HCEC 1CT (cell line): ENCODE results near the gene KLF16.

Experiments
- DNase-seq: peaks from one replicate; pipeline ENCODE4 v3.0.0-alpha.2; 2017

The KLF16 gene

GRCh38 chr19:1839658-1840540 lies 23.5 kb downstream of the KLF16 start:
- DNase-seq, result no peak

GRCh38 chr19:1837625-1838105 lies 25.7 kb downstream of the KLF16 start:
- DNase-seq, result no peak

DNA sequence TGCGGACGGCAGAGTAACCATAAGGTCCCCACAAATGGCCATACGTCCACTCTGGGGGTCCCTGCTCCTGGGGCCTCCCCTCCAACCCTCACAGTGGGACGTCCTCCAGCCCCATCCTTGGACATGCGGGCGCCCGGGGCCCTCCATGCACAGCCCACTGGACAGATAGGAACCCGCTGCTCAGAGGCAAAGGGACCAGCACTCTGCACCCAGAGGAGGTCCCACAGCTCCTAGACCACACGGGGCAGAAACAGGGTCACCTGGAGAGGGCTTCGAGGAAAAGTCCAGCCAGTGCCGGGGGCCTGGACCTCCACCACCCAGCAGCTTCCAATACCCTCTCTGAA lies 26.2 kb downstream of the KLF16 start:
- no peak for DNase-seq

DNA sequence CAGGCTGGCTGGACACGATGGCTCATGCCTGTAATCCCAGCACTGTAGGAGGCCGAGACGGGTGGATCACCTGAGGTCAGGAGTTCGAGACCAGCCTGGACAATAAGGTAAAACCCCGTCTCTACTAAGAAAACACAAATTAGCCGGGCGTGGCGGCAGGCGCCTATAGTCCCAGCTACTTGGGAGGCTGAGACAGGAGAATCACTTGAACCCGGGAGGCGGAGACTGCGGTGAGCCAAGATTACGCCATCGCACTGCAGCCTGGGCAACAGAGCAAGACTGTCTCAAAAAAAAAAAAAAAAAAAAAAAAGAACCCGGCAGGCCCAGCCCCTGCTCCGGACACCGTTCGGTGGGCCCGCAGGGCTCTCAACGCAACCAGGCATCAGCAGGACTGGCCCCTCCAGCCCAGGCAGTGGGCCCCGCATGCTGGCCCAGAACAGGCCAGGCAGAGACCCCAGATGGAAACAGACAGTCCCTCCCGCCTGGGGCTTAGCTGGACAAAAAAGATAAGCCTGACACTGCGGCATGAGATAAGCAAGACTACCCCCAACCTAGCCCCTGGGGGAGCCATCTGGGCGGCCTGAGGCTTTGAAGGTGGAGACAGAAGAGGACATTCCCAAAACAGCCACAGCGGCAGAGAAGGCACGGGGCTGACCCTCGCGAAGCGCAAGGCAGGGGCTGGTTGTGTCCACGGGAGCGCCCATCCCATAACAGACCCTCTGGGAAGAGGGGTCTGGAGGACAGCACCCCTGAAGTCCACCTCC lies 26.7 kb downstream of the KLF16 start:
- no peak for DNase-seq

DNA sequence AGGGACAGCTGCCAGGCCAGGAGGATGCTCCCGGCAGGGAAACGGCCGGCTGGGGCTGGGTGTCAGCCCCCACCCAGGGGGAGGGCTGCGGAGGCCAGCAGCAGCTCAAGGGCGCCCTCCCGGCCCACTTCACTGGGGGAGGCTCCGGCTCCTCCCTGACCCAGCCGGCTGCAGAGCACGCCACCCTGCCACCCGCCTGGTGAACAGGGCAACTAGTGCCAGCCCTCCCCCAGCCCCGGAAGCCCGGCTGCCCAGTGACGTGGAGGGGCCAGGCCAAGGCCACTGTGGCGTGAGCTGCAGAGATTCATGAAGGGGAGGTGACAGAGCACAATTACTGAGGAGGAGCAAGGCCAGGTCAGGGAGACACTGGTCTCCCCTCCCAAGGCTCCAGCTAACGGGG lies 29.8 kb downstream of the KLF16 start:
- no peak for DNase-seq

DNA sequence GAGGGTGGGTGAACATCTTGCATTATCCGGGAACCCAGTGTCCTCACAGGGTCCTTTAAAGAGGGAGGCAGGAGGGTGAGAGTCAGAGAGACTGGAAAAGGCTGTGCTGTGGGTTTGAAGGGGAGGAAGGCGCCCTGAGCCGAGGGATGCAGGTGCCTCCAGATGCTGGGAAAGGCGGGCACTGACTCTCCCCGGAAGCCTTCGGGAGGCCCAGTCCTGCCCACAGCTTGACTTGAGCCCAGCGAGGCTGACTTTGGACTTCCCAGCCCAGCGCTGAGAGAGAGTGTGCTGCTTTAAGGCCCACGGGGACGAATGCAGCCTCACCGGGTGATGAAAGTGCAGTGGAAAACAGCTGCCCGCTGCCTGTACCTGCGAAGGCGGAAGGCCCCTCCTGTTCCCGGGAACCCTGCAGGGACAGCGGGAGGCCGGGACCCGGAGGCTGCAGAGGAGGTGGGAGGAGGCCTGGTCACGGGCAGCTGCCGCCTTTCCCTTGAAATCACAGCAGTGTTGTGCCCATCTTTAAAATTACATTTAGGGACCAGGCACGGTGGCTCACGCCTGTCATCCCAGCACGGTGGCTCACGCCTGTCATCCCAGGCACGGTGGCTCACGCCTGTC lies 31.2 kb downstream of the KLF16 start:
- DNase-seq, result no peak

GRCh38 chr19:1830978-1831377 lies 32.4 kb downstream of the KLF16 start:
- DNase-seq, result no peak

- DNase-seq, result no peak
These were observed 32.8 kb downstream of the KLF16 start for GRCh38 chr19:1830568-1830967.

GRCh38 chr19:1829958-1830357 lies 33.4 kb downstream of the KLF16 start:
- DNase-seq, result no peak

GRCh38 chr19:1828279-1829238 lies 34.8 kb downstream of the KLF16 start:
- DNase-seq, result no peak

GRCh38 chr19:1827566-1828278 lies 35.7 kb downstream of the KLF16 start:
- DNase-seq, result no peak

DNA sequence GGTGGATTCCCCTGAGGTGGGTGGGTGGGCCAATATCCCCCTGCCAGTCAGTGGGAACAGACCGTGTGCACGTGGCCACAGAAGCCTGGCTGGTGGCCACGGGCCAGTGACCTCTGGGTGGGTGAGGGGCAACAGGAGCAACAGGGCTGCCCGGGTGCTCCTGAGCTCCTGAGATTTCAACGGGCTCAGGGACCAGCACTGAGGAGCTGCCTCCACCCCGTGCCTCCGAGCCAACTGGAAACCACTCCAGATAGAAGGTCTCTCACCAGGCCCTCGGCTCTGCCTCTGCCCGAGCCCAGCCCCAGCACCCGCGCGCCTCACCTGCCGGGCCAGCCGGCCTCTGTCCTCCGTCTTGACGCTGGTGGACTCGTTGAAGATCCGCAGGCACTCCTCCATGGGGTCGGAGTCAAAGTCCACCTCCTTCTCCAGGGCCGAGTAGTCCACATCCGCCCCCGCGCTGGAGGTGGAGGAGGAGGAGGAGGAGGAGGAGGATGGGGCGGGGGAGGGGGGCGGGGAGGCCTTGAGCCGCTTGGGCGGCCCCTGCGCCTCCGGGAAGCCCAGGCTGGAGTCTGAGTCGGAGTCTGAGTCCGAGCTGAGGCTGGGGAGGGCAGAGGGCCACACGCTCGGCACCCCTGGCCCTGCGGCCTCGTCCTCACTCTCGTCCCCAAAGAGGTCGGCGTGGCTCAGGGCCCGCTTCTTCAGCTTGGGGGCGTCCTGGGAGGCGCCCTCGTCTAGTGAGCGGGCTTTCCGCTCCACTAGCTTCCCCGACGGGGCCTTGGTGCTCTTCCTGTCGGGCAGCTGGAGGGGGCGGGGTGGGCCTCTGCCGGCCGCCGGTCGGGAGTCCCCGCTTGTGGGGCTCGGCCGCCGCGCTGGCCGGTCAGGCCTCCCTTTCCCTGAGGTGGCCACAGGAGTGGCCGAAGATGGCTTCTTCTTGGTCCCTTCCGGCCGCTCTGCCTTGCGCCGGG lies 36.5 kb downstream of the KLF16 start:
- no peak for DNase-seq

GRCh38 chr19:1825909-1826556 lies 37.3 kb downstream of the KLF16 start:
- DNase-seq, result peak; percentile 47

GRCh38 chr19:1824252-1824622 lies 39.1 kb downstream of the KLF16 start:
- DNase-seq, result no peak

- DNase-seq, result no peak
These were observed 39.7 kb downstream of the KLF16 start for GRCh38 chr19:1823539-1824251.

DNA sequence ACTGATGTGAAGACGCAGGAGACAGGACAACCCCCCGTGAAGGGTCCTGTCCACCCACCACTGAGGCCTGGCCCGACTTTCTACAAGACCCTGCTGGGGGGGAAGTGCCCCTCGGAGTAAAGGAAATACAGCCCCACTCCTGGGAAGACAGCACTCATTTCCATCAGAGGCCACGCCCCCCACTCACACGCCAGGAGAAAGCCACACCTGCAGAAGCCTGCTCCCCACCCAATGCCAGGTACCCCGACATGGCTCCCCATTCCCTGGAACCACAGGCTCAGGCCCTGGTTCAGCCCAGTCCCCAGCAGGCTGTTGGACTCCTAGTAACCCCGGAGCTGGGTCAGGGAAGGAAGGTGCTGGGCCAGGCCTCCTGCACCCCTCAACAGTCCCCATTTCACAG lies 40.4 kb downstream of the KLF16 start:
- DNase-seq, result no peak

GRCh38 chr19:1822210-1822609 lies 41.2 kb downstream of the KLF16 start:
- no peak for DNase-seq

DNA sequence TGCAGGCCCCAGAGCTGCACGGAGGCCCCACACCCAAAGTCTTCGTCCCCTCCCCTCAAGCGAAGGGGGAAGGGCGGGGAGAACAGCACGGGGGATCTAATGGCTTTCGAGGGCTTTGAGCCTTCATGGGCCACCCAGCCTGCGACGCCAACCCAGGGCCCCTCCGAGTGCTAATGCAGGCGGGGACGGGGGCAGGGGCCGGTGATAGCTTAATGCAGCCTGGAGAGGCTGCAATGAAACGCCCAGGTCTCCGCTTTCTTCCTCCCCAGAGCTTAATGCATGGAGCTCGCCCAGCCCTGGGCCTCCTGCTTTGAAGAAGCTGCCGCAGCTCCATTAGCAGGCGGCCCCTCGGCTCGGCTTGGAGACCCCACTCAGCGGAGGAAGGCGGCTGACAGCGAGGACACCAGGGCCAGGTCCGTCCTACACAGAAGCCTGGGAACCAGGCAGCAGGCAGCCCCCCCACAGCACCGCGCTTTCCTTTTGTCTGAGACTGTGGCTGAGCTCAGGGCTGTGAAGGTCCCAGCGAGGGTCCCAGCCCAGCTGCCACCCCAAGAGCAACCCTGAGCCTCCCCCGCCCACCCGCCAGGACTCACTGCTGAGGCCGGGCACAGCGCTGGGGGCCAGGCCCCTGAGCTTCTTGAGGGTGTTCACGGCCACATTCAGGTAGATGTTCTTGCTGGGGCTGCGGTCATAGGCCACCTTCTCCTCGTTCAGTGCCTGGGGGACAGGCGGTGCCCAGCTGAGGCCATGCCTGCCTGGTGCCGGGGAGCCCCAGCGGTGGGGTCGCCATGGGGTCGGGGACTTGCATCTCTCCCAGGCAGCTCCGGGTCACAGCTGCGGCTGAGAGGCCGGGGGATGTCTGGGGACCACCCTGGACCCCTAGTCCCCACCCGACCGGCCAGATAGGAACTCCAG lies 43.8 kb downstream of the KLF16 start:
- no peak for DNase-seq
